Thyroid gland (tissue), 4 donors: ENCODE measurements around the gene DCDC2B.

Experiments
- CTCF ChIP-seq, 6 experiments: fragments of 200-600 bp in 3 of 6; fragments of 450-650 bp in 3 of 6; sonication (generic) in 3 of 6; IDR thresholded peaks; one replicate each; pipeline ENCODE4 v1.5.1; 2016 to 2019; ENCODE audit warnings: antibody characterized with exemption in 6 of 6, mild to moderate bottlenecking in 2 of 6, inconsistent platforms in 1 of 6, moderate library complexity in 1 of 6
- POLR2A ChIP-seq, 2 donors: fragments of 450-650 bp; IDR thresholded peaks; one replicate each; pipeline ENCODE4 v1.6.1; 2017; ENCODE audit warnings: antibody characterized with exemption in 2 of 2, mild to moderate bottlenecking in 2 of 2, moderate library complexity in 1 of 2

DNA sequence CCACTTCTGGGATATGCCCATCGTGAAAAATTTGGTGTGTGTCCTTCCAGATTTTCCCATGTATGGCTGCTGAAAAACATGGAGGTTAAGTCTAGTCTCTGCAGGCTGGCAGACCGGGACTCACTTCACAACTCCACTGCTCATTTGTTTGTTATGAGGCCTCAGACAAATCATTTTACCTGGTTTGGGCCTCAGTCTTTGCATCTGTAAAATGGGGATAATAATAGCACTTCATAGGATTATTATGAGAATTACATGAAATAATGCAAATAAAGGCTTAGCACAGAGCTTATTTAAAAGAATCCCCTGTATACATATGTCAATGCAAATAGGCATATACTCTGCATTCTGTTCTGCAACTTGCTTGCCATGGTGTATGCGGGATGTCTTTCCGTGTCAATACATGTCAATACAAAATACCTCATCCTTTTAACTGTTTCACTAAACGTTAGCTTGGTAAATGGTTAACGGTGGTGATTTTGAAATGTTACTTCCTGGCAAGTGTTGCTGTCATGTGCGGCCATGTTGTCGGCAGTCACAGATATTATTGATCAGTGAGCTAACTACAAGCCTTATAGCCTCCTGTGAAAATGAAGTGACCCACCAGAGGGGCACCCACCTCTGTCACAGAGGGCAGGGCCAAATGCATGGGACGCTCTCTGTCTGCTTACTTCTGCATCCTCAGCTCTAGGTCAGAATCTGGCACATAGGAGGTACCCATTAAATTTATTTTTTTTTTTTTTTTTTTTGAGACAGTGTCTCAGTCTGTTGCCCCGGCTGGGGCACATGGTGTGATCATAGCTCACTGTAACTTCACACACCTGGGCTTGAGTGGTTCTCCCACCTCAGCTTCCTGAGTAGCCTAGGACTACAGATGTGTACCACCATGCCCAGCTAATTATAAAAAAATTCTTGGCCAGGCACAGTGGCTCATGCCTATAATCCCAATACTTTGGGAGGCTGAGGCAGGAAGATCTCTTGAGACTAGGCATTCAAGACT lies 46.5 kb downstream of the DCDC2B start:
- TF ChIP-seq CTCF (IDR thresholded peaks at IDR 0.05) (no peak), POLR2A (IDR thresholded peaks at IDR 0.05) (no peak)
